GM12891 (cell line): ENCODE data around the gene SOCS1.
A peak's percentile ranks its signal among the peaks of the same experiment; 100 is the strongest.

Experiments
- DNase-seq: peaks from one replicate; pipeline ENCODE4 v3.0.0; 2011; ENCODE audit warnings: low spot score; ENCODE audit not compliant: insufficient read length
- FAIRE-seq: peaks from 2 replicates; lab custom pipeline; 2011; peaks lifted over from hg19 to GRCh38; lab: Jason Lieb, UNC
- PAX5 ChIP-seq: IDR thresholded peaks from 2 replicates; pipeline ENCODE4 v1.6.1; 2011; ENCODE audit warnings: low read length, moderate library complexity, mild to moderate bottlenecking; ENCODE audit not compliant: insufficient read depth, severe bottlenecking
- POLR2A ChIP-seq: IDR thresholded peaks from 2 replicates; pipeline ENCODE4 v1.6.1; 2011; ENCODE audit warnings: low read depth, low read length, control low read depth
- POLR2AphosphoS5 ChIP-seq: IDR thresholded peaks from 2 replicates; pipeline ENCODE4 v1.6.1; 2011; ENCODE audit warnings: low read depth, low read length, control low read depth
- POU2F2 ChIP-seq: IDR thresholded peaks from 2 replicates; pipeline ENCODE4 v1.6.1; 2011; ENCODE audit warnings: low read depth, mild to moderate bottlenecking, control low read depth, low read length, moderate library complexity
- SPI1 ChIP-seq: IDR thresholded peaks from 2 replicates; pipeline ENCODE4 v1.6.1; 2011; ENCODE audit warnings: low read depth, low read length, control low read depth
- TAF1 ChIP-seq: IDR thresholded peaks from 2 replicates; pipeline ENCODE4 v1.6.1; 2011; ENCODE audit warnings: low read depth, low read length, control low read depth

The SOCS1 gene

DNA sequence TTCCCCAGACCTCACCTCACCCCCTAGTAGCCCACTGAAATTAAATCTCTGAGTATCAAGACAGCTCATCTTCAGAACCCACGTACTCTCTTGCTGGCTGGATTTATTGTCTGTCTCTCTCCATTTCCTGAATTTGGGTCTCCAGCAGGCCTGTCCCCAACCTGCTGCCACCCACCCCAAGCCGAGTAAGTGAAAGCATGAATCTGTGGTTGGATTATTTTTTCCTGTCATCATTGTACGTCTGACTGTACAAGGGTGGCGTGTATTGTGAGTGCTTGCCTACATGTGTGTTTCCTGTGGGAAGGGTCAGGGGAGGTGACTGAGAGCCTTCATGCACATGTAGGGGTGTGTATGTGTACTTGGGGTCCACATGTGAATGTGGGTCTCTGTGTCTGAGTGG lies 7.7 kb upstream of the SOCS1 start:
- TF ChIP-seq POLR2A, result no peak
- TF ChIP-seq POLR2AphosphoS5, result no peak
- TF ChIP-seq POU2F2, result no peak
- TF ChIP-seq TAF1, result no peak
- no peak for TF ChIP-seq PAX5
- no peak for TF ChIP-seq SPI1
- DNase-seq, result no peak
- FAIRE-seq, result peak; percentile 85

DNA sequence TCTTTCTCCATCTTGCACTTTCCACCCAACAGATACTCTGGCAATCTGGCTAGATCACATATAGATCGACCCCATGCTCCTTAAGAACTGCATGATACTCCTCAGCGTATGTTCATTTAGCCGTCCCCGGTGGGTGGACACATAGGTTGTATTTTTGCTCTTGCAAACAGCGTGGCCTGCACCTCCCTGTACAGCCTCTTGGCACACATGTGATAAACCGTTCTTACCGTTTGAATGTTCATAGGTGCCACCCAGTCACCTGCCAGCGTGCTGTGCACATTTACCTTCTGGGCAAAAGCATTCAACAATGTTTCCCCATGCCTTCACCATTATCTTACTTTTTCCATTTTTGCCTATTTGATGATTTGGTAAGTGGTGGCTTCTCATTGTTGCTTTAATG lies 6.9 kb upstream of the SOCS1 start:
- TF ChIP-seq TAF1 (no peak), POU2F2 (no peak), POLR2AphosphoS5 (no peak), POLR2A (no peak), PAX5 (no peak), SPI1 (no peak)
- DNase-seq, result no peak
- no peak for FAIRE-seq

DNA sequence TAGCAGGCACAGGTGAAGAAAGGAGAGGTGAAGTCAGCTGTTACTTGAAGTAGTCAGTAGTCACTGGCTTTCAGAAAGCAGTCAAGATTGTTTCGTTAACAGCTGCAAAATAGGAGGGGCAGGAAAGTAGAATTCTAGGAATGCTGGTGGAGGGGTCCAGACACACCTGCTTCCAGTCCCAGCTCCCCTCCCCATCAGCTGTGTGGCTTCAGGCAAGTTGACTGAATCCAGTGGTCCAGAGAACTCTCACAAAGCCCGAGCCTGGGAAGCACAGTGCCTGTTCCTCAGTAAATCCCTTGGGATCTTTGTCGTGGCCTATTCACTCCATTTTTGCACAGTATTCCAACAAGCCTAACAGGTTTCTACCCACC lies 4.6 kb upstream of the SOCS1 start:
- no peak for FAIRE-seq
- TF ChIP-seq POU2F2 (no peak), POLR2A (no peak), POLR2AphosphoS5 (no peak), SPI1 (no peak), PAX5 (no peak), TAF1 (no peak)
- DNase-seq, result no peak

- TF ChIP-seq POLR2AphosphoS5, result no peak
- TF ChIP-seq SPI1, result no peak
- no peak for TF ChIP-seq POU2F2
- no peak for TF ChIP-seq PAX5
- no peak for TF ChIP-seq POLR2A
- TF ChIP-seq TAF1, result no peak
- DNase-seq, result no peak
- FAIRE-seq, result no peak
These were observed 3.9 kb upstream of the SOCS1 start for GRCh38 chr16:11259655-11260595.

GRCh38 chr16:11258553-11259492 lies 2.8 kb upstream of the SOCS1 start:
- FAIRE-seq (peak; percentile 88), DNase-seq (peak; percentile 64)
- TF ChIP-seq TAF1, result no peak
- TF ChIP-seq SPI1, result no peak
- TF ChIP-seq PAX5, result no peak
- TF ChIP-seq POU2F2, result no peak
- TF ChIP-seq POLR2AphosphoS5, result no peak
- no peak for TF ChIP-seq POLR2A

DNA sequence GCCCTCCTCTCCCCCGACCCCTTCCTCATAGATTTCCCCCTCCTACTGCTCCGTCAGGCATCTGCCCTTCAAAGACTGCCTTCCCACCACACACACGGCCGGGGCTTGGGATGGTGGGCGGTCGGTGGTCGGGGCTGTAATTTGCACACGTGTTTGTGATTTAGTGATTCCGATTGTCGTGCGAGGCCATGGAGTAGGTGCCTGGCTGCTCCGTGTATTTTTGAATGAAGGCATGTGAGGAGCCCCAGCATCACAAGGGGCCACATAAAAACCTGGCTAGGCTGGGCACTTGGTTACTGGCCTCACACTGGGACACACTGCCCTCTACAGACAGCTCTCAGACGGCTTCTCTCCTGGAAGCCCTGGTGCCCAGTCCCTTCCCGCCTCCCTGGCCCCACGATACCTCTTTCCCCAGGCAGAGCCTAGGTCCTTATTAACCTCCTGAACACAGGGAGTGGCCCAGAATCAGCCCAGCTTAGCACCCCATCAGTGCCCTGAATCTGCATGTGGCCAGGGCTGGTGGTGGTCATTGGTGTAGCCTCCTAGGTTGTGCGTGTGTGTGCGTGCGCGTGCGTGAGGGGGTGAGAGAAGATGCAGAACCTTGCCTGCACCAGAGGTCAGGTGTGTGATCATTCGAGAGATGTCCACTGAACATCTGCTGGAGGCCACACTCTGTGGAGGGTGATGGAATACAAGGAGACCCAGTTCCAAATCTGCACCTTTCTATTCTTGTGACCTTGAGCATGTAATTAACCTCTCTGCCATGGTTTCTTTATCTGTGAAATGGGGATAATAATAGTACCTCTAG lies 1.3 kb upstream of the SOCS1 start:
- FAIRE-seq (peak; percentile 78), DNase-seq (no peak)
- TF ChIP-seq TAF1 (no peak), POLR2AphosphoS5 (no peak), POLR2A (no peak), PAX5 (no peak), SPI1 (no peak), POU2F2 (no peak)

DNA sequence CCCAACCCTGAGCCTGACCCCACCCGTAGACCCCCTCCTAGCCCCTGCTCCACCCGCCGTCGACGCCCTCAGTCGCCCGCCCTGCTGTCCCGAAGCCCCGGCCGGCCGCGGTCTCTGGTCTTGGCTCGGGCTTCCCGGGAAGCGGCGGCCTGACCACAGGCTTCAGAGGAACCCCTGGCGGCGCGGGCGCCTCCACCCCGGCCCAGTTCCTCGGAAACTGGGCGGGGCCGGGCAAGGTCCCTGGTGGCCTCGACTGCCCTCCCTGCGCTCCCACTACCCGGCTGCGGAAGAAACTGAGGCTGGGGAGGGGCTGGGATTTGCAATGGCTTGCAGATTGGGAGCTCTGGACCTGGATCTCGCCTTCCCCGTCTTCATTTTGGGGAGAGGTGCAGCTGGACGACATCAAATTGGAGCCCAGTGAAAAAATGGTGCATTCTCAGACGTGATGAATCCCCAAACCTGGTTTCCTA lies 692 bp upstream of the SOCS1 start:
- DNase-seq (no peak), FAIRE-seq (no peak)
- no peak for TF ChIP-seq POLR2A
- TF ChIP-seq POU2F2, result no peak
- no peak for TF ChIP-seq PAX5
- no peak for TF ChIP-seq TAF1
- no peak for TF ChIP-seq SPI1
- no peak for TF ChIP-seq POLR2AphosphoS5

DNA sequence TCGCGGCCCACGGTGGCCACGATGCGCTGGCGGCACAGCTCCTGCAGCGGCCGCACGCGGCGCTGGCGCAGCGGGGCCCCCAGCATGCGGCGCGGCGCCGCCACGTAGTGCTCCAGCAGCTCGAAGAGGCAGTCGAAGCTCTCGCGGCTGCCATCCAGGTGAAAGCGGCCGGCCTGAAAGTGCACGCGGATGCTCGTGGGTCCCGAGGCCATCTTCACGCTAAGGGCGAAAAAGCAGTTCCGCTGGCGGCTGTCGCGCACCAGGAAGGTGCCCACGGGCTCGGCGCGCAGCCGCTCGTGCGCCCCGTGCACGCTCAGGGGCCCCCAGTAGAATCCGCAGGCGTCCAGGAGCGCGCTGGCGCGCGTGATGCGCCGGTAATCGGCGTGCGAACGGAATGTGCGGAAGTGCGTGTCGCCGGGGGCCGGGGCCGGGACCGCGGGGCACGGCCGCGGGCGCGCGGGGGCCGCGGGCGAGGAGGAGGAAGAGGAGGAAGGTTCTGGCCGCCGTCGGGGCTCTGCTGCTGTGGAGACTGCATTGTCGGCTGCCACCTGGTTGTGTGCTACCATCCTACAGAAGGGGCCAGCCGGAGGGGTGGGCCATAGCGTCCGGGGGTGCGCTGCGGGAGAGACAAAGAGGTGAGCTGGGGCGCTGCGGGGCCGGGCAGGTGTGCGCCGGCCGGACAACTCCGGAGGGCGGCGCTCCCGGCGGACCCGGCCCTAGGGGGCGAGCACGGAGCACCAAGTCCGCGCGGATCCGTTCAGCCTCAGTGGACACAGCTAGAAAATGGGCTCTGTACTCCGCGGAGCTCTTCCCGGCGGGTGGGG lies 879 bp downstream of the SOCS1 start:
- TF ChIP-seq POU2F2 (no peak), PAX5 (no peak), TAF1 (no peak), POLR2AphosphoS5 (peak; percentile 52; the same call in 1 of the 2 replicates), SPI1 (no peak), POLR2A (no peak)
- DNase-seq, result peak; percentile 61
- peak; percentile 87 for FAIRE-seq
